Right lobe of liver (tissue), 6 donors: Measurements from ENCODE around the gene POMT1. TPM values are rescaled to one million over a fixed set of nuclear protein-coding genes. Genes with fewer than 3 reads are reported as not detected.

Experiments used
- ATAC-seq, 4 donors: fragments of 200-7000 bp; cut with Tn5 transposase; one replicate each; pipeline ENCODE4 v1.9.1; 2020; ENCODE audit warnings: mild to moderate bottlenecking in 4 of 4, moderate library complexity in 4 of 4
- DNase-seq, 3 donors: peaks; one replicate each; pipeline ENCODE4 v3.0.0-alpha.2; 2020
- H3K27ac ChIP-seq, 3 donors: fragments of 200-600 bp; one replicate each; pipeline ENCODE4 v1.8.0; 2022
- H3K27me3 ChIP-seq, 2 donors: fragments of 200-600 bp; one replicate each; pipeline ENCODE4 v1.8.0; 2022
- H3K36me3 ChIP-seq, 4 donors: fragments of 200-600 bp; sonication (generic) in 1 of 4; one replicate each; pipeline versions ENCODE4 v1.5.1 to v1.8.0; 2017 to 2022; ENCODE audit warnings: control low read depth in 1 of 4
- H3K4me1 ChIP-seq, 4 donors: fragments of 200-600 bp; sonication (generic) in 1 of 4; one replicate each; pipeline versions ENCODE4 v1.5.1 to v1.8.0; 2017 to 2022; ENCODE audit warnings: control low read depth in 1 of 4
- H3K4me3 ChIP-seq, 3 donors: fragments of 200-600 bp; one replicate each; pipeline ENCODE4 v1.8.0; 2022
- H3K9me3 ChIP-seq, 4 donors: fragments of 200-600 bp; sonication (generic) in 1 of 4; one replicate each; pipeline versions ENCODE4 v1.5.1 to v1.8.0; 2017 to 2022; ENCODE audit warnings: control low read depth in 1 of 4
- POLR2A ChIP-seq: fragments of 450-650 bp; IDR thresholded peaks from one replicate; pipeline ENCODE4 v1.6.1; 2017; ENCODE audit warnings: antibody characterized with exemption, mild to moderate bottlenecking
- WGBS: methylation state at CpG from one replicate; pipeline ENCODE4 v1.1.6; 2018; ENCODE audit warnings: low coverage, low lambda C conversion rate; ENCODE audit not compliant: insufficient coverage; ENCODE audit errors: missing lambda C conversion rate; 5-methylcytosine and 5-hydroxymethylcytosine counted together
- intact Hi-C, 2 donors: fragments of 100-400 bp; cut with DNase I; formaldehyde crosslinking; loops; one replicate each; pipeline versions ENCODE4 v1.11.2 to v1.14.1; 2022
- total RNA-seq, 6 experiments: library from RNA; depleted of rRNA in 2 of 6; stranded (reverse); fragments of >200 nt in 2 of 6; fragmentation: NEBNext Ultra II Directional in 3 of 6; extraction: Animal tissue kit (Norgen Biotek cat#: 25700) in 3 of 6; gene quantifications; one replicate each; pipeline versions ENCODE4 v1.1.0 to v1.2.4, GENCODE V29; 2016 to 2023
- TF ChIP-seq, protein P1 (sequence below), 4 donors: fragments of 200-600 bp in 3 of 4; fragments of 450-650 bp in 1 of 4; IDR thresholded peaks; one replicate each; pipeline versions ENCODE4 v1.5.1 to v1.8.0; 2016 to 2022; ENCODE audit warnings: antibody characterized with exemption in 4 of 4, mild to moderate bottlenecking in 2 of 4
- donor health status: DM: no; HTN: yes; CAD: no.
- donor health status: DM: no; HTN: no; CAD: no.
- donor health status: DM: no; HTN: no; CAD: no.
- donor health status: DM: no; HTN: yes; CAD: no.
- donor health status: DM: no; HTN: yes; CAD: no.

POMT1 gene
- total RNA-seq, 6 experiments from 2014 or later: 14.3 to 17.7 (median 15.7) TPM

DNA sequence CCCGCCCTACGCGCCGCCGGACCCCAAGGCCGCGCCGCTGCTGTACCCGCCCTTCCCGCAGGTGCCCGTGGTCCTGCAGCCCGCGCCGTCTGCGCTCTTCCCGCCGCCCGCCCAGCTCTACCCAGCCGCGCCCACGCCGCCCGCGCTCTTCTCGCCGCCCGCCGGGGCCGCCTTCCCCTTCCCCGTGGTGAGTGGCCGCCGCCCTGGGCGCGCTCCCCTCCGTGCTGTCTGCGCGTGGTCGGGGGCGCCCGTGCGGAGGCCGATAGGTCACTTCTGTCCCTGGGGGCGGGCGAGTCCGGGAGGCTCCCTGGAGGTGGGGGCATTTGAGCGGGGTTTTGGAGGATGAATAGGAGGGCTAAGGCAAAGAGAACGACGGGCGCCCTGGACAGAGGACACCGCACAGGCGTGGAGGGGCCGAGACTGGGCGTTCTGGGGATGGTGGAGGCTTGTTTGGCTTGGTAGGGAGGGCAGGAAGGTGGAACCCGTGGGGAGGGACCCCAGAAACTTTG lies 52.2 kb downstream of the POMT1 start:
- WGBS: 76% methylated on average over 19 of the region's 54 CpGs
- H3K9me3 ChIP-seq: no peaks in the 10 kb centered on the region
- no peaks in the 10 kb centered on the region for H3K27me3 ChIP-seq

DNA sequence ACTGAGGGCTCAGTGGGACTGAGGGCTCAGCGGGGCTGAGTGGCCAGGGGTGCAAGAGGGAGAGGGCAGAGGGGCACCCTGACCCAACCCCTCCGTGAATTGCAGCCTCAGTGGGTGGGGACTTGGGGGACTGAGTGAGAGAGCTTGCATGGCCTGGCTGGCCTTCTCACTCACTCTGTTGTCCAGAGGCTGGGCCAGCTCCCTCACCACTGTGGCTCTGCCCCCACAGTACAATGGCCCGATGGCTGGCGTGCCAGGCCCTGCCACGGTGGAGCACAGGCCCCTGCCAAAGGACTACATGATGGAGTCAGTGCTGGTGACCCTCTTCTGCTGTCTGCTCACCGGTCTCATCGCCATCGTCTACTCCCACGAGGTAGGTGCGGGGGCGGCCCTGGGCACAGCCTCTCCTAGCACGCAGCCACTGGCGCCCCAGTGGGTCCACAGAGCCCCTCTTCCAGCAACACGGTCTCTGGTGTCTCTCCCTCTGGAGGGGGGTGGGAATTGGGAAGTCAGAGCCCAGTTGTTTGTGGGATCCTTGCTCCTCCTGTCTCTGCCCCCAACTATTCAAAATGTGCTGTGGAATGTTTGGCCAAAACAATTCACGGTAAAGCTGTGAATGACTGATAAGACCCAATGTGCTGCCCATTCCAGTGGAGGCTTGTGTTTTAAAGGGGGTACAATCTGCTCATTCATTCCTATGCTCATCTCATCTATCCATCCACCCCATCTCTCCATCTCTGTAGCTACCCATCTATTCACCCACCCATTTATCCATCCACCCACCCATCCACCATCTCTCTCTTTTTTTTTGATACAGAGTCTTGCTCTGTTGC lies 53.3 kb downstream of the POMT1 start:
- intact Hi-C loops: no loop called here
- TF ChIP-seq, protein P1, sequence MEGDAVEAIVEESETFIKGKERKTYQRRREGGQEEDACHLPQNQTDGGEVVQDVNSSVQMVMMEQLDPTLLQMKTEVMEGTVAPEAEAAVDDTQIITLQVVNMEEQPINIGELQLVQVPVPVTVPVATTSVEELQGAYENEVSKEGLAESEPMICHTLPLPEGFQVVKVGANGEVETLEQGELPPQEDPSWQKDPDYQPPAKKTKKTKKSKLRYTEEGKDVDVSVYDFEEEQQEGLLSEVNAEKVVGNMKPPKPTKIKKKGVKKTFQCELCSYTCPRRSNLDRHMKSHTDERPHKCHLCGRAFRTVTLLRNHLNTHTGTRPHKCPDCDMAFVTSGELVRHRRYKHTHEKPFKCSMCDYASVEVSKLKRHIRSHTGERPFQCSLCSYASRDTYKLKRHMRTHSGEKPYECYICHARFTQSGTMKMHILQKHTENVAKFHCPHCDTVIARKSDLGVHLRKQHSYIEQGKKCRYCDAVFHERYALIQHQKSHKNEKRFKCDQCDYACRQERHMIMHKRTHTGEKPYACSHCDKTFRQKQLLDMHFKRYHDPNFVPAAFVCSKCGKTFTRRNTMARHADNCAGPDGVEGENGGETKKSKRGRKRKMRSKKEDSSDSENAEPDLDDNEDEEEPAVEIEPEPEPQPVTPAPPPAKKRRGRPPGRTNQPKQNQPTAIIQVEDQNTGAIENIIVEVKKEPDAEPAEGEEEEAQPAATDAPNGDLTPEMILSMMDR (IDR thresholded peaks at IDR 0.05): no peak
- TF ChIP-seq POLR2A: no peak
- Histone ChIP-seq H3K9me3 (no peaks in the 10 kb centered on the region), H3K4me3 (no peak overlapping the region), H3K36me3 (no peaks in the 10 kb centered on the region), H3K27me3 (no peaks in the 10 kb centered on the region), H3K4me1 (no peaks in the 10 kb centered on the region), H3K27ac (no peak overlapping the region)
- ATAC-seq (no peak), DNase-seq (no peak)
- 87% methylated on average over 3 of the region's 15 CpGs for WGBS

More for the DNA sequence above, 52.2 kb downstream of the POMT1 start:
- DNase-seq (no peak), ATAC-seq (no peak)
- TF ChIP-seq POLR2A: no peak
- TF ChIP-seq, protein P1 (IDR thresholded peaks at IDR 0.05): no peak
- H3K4me1 ChIP-seq: no peaks in the 10 kb centered on the region
- H3K36me3 ChIP-seq: no peaks in the 10 kb centered on the region
- intact Hi-C loops: no loop called here
- H3K4me3 ChIP-seq: no peak overlapping the region
- H3K27ac ChIP-seq: no peak overlapping the region

DNA sequence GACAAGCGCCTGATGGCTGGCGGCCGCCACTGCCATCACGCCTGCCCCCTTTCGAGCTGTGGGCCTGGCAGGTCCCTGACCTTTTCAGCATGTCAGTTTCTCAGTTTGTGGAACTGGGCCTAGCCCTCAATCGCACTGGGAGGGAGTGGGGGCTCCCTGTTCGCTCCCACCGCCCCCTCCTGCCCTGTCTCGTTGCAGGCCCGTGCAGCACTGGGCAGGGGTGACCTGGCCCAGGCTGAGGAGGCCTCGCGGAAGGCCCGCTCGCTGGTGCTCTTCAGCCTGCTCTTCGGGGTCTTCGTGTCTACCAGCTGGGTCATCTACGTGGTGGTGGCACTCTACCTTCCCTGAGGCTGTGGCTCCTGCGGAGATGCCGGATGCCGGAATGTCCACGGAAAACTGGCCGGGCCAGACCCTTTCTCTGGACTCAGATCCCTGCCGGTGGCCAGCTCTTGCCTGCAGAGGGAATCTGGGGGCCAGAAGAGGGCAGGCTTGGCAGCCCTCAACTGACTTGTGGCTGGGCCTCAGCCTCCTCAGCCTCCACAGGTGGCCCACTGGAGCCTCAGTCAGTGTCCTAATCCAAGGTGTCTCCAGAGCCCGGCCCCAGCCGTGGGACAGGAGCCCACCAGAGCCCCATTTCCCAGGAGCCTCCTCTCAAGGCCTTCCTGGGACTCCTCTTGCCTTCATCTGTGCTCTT lies 55.3 kb downstream of the POMT1 start:
- Histone ChIP-seq H3K27ac (no peak overlapping the region), H3K4me1 (no peaks in the 10 kb centered on the region), H3K4me3 (no peak overlapping the region), H3K36me3 (no peaks in the 10 kb centered on the region), H3K9me3 (no peaks in the 10 kb centered on the region), H3K27me3 (no peaks in the 10 kb centered on the region)
- DNase-seq: no peak
- intact Hi-C loops: no loop called here
- ATAC-seq: peak in 2 of 4 donors; percentile 10
- 80% methylated on average over 1 of the region's 25 CpGs for WGBS
- TF ChIP-seq POLR2A: no peak

DNA sequence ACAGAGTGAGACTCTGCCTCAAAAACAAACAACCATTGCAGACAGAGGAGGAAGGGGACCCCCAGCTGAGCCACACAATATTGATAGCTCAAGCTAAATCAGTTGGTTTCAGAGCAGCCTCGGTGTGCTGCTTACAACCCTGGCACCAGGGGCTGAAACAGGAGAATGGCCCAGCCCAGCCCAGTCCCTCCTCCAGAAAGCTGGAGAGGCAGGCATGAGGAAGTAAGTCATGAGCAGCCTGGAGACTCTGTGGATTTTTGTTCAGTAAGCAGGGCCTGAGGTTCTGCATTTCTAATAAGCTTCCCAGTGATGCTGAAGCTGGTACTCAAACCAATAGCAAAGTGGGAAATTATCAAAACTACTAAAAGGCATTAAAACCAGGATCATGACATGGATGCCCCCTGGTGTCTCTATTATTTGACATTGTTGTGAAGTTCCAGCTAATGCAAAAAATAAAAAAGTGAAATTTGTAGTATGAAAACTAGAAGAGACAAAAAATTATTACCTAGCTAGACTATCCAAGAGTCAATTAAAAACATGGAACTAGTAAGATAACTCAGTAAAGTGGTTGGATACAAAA lies 56.8 kb downstream of the POMT1 start:
- intact Hi-C loops: no loop called here
- DNase-seq (no peak), ATAC-seq (peak; percentile 23 to 46 (median 30))
- Histone ChIP-seq H3K27ac (no peak overlapping the region), H3K27me3 (no peaks in the 10 kb centered on the region), H3K4me1 (no peaks in the 10 kb centered on the region), H3K36me3 (no peaks in the 10 kb centered on the region), H3K9me3 (no peaks in the 10 kb centered on the region), H3K4me3 (no peak overlapping the region)
- TF ChIP-seq POLR2A: no peak
- TF ChIP-seq, protein P1 (IDR thresholded peaks at IDR 0.05): peak in 2 of 4 donors; percentile 27 to 41
- 57% methylated on average over 1 of the region's 1 CpG for WGBS
